Measurements from ENCODE around the gene ELSPBP1.

DNA sequence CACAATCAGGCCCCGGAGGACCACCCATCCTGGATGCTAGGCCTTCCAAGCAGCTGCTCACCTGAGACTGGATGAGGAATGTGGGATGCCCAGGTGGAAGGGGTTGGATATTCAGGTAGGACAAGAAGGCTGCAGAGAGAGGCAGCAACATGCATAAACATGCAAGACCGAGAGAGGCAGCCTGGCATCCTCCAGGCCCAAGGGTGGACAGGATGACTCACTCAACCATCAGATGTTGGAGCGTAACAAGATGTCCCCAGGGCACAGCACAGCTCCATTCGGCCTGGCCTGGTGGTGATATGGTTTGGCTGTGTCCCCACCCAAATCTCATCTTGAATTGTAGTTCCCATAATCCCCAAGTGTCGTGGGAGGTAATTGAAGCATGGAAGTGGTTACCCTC is 59.4 kb downstream of the ELSPBP1 start:
- TF ChIP-seq, protein P1, sequence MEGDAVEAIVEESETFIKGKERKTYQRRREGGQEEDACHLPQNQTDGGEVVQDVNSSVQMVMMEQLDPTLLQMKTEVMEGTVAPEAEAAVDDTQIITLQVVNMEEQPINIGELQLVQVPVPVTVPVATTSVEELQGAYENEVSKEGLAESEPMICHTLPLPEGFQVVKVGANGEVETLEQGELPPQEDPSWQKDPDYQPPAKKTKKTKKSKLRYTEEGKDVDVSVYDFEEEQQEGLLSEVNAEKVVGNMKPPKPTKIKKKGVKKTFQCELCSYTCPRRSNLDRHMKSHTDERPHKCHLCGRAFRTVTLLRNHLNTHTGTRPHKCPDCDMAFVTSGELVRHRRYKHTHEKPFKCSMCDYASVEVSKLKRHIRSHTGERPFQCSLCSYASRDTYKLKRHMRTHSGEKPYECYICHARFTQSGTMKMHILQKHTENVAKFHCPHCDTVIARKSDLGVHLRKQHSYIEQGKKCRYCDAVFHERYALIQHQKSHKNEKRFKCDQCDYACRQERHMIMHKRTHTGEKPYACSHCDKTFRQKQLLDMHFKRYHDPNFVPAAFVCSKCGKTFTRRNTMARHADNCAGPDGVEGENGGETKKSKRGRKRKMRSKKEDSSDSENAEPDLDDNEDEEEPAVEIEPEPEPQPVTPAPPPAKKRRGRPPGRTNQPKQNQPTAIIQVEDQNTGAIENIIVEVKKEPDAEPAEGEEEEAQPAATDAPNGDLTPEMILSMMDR (conservative IDR thresholded peaks at IDR 0.05; ENCODE audit: low read depth in 2 of 2): no peak
- TF ChIP-seq POLR2AphosphoS5 (IDR thresholded peaks at IDR 0.05; ENCODE audit: low read depth): no peak
- no peak for TF ChIP-seq EZH2phosphoT487 (IDR thresholded peaks at IDR 0.05; ENCODE audit: unreplicated experiment)
- no peak for TF ChIP-seq EZH2 (IDR thresholded peaks at IDR 0.05; ENCODE audit: low read depth, unreplicated experiment)
- no peak for TF ChIP-seq CREB1 (CRISPR knock-in tag; IDR thresholded peaks at IDR 0.05; ENCODE audit: low read depth)
- TF ChIP-seq, protein P2, sequence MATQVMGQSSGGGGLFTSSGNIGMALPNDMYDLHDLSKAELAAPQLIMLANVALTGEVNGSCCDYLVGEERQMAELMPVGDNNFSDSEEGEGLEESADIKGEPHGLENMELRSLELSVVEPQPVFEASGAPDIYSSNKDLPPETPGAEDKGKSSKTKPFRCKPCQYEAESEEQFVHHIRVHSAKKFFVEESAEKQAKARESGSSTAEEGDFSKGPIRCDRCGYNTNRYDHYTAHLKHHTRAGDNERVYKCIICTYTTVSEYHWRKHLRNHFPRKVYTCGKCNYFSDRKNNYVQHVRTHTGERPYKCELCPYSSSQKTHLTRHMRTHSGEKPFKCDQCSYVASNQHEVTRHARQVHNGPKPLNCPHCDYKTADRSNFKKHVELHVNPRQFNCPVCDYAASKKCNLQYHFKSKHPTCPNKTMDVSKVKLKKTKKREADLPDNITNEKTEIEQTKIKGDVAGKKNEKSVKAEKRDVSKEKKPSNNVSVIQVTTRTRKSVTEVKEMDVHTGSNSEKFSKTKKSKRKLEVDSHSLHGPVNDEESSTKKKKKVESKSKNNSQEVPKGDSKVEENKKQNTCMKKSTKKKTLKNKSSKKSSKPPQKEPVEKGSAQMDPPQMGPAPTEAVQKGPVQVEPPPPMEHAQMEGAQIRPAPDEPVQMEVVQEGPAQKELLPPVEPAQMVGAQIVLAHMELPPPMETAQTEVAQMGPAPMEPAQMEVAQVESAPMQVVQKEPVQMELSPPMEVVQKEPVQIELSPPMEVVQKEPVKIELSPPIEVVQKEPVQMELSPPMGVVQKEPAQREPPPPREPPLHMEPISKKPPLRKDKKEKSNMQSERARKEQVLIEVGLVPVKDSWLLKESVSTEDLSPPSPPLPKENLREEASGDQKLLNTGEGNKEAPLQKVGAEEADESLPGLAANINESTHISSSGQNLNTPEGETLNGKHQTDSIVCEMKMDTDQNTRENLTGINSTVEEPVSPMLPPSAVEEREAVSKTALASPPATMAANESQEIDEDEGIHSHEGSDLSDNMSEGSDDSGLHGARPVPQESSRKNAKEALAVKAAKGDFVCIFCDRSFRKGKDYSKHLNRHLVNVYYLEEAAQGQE (IDR thresholded peaks at IDR 0.05; ENCODE audit: unreplicated experiment): no peak
